ENCODE data around the gene ZNF273.

The ZNF273 gene

DNA sequence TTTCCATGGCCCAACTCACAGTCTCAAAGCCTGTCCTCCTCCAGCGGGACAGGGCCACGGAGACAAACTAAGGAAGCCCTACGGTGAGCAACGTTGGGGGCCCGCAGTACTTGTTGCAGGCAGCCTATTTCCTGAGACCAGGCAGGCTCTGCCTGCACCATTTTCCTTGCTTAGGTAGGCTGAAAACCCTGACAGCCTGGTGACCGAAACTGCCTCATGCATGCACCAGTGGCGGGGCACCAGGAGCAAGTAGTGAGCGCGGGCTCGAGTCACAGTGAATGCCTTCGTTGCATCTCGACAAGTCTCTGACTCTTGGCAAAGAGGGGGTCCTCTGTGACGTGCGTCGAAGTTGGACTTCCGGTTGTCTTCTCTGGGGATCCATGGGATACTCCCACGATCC is 23.3 kb upstream of the ZNF273 start:
- TF ChIP-seq, protein P1, sequence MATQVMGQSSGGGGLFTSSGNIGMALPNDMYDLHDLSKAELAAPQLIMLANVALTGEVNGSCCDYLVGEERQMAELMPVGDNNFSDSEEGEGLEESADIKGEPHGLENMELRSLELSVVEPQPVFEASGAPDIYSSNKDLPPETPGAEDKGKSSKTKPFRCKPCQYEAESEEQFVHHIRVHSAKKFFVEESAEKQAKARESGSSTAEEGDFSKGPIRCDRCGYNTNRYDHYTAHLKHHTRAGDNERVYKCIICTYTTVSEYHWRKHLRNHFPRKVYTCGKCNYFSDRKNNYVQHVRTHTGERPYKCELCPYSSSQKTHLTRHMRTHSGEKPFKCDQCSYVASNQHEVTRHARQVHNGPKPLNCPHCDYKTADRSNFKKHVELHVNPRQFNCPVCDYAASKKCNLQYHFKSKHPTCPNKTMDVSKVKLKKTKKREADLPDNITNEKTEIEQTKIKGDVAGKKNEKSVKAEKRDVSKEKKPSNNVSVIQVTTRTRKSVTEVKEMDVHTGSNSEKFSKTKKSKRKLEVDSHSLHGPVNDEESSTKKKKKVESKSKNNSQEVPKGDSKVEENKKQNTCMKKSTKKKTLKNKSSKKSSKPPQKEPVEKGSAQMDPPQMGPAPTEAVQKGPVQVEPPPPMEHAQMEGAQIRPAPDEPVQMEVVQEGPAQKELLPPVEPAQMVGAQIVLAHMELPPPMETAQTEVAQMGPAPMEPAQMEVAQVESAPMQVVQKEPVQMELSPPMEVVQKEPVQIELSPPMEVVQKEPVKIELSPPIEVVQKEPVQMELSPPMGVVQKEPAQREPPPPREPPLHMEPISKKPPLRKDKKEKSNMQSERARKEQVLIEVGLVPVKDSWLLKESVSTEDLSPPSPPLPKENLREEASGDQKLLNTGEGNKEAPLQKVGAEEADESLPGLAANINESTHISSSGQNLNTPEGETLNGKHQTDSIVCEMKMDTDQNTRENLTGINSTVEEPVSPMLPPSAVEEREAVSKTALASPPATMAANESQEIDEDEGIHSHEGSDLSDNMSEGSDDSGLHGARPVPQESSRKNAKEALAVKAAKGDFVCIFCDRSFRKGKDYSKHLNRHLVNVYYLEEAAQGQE (IDR thresholded peaks at IDR 0.05; ENCODE audit: insufficient read depth in 1 of 2, low read depth in 2 of 2, low read length in 2 of 2), result no peak
- TF ChIP-seq FOXP2 (optimal IDR thresholded peaks at IDR 0.05; ENCODE audit: borderline replicate concordance, extremely low read depth, extremely low read length, insufficient read depth), result no peak
- TF ChIP-seq POLR2AphosphoS5 (IDR thresholded peaks at IDR 0.05; ENCODE audit: low read depth, low read length), result no peak
- TF ChIP-seq SIN3A (IDR thresholded peaks at IDR 0.05; ENCODE audit: borderline replicate concordance, insufficient read depth, low read length), result no peak
- TF ChIP-seq TAF1 (IDR thresholded peaks at IDR 0.05; ENCODE audit: borderline replicate concordance, insufficient read depth, low read length), result no peak

- TF ChIP-seq TAF1 (IDR thresholded peaks at IDR 0.05; ENCODE audit: borderline replicate concordance, insufficient read depth, low read length) (no peak), FOXP2 (optimal IDR thresholded peaks at IDR 0.05; ENCODE audit: borderline replicate concordance, extremely low read depth, extremely low read length, insufficient read depth) (no peak), POLR2AphosphoS5 (IDR thresholded peaks at IDR 0.05; ENCODE audit: low read depth, low read length) (no peak), SIN3A (IDR thresholded peaks at IDR 0.05; ENCODE audit: borderline replicate concordance, insufficient read depth, low read length) (no peak)
- TF ChIP-seq, protein P1 (IDR thresholded peaks at IDR 0.05; ENCODE audit: insufficient read depth in 1 of 2, low read depth in 2 of 2, low read length in 2 of 2), result no peak
Measured at GRCh38 chr7:64880322-64881297, 22.5 kb upstream of the ZNF273 start.

DNA sequence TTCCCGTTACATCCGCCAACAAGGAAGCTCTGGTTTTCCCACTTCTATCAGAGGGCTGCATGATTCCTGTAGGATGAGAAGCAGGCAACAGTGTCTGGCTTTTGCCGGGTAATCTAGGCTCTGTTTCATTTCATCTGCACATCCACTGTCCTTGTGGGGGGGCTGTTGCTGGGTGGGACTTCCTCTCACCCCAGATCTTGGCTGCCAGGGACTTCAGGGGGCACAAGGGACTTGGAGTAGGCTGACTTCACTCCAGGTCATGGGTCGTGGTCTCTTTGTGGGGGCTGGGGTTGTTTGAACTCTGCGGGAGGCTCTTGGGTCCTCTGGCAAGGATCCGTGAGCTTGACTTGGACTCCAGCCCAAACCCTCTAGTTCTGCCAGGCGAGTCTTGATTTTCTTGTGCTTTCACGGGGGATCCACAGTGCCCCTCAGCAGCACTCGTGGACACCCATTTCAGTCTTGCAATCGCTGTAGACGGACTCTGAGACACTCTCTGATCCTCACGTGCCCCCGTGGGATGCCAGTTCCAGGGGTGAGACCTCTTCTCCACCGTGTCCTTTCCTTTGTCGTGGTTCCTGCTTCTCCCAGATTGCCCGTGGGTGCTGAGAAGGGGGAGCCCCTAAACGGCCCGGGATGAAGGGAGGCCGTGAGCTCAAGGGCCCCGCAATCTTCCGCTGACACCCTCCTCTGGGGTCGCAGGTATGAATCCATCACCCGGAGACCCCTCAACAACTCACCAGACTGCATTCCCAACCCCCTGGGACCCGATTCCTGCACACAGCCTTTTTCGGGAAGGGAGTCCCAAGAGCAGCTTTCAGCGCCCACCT is 21.4 kb upstream of the ZNF273 start:
- TF ChIP-seq FOXP2 (optimal IDR thresholded peaks at IDR 0.05; ENCODE audit: borderline replicate concordance, extremely low read depth, extremely low read length, insufficient read depth) (no peak), SIN3A (IDR thresholded peaks at IDR 0.05; ENCODE audit: borderline replicate concordance, insufficient read depth, low read length) (no peak), TAF1 (IDR thresholded peaks at IDR 0.05; ENCODE audit: borderline replicate concordance, insufficient read depth, low read length) (no peak)

GRCh38 chr7:64882341-64883112 is 20.5 kb upstream of the ZNF273 start:
- TF ChIP-seq TAF1 (IDR thresholded peaks at IDR 0.05; ENCODE audit: borderline replicate concordance, insufficient read depth, low read length), result no peak
- TF ChIP-seq, protein P1 (IDR thresholded peaks at IDR 0.05; ENCODE audit: insufficient read depth in 1 of 2, low read depth in 2 of 2, low read length in 2 of 2), result no peak

All from PFSK-1 (cell line).